ENCODE results near the gene STIL.

DNA sequence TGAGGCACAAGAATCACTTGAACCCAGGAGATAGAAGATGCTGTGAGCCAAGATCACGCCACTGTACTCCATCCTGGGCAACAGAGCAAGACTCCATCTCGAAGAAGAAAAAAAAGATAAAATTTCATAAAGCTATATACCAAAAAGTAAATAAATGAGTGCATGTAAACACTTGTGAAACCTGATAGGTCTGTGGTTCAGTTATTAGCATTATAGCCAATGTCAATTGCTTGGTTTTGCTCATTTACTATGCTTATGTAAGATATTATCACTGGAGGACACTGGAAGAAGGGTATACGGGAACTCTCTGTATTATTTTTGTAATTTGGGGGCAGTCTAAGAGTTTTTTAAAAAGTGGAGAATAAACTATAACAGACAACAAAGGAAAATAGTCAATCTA, 64.2 kb downstream of the STIL start:
- no peak for TF ChIP-seq EZH2 (IDR thresholded peaks at IDR 0.05; ENCODE audit: borderline replicate concordance, low read length)
- TF ChIP-seq, protein P1, sequence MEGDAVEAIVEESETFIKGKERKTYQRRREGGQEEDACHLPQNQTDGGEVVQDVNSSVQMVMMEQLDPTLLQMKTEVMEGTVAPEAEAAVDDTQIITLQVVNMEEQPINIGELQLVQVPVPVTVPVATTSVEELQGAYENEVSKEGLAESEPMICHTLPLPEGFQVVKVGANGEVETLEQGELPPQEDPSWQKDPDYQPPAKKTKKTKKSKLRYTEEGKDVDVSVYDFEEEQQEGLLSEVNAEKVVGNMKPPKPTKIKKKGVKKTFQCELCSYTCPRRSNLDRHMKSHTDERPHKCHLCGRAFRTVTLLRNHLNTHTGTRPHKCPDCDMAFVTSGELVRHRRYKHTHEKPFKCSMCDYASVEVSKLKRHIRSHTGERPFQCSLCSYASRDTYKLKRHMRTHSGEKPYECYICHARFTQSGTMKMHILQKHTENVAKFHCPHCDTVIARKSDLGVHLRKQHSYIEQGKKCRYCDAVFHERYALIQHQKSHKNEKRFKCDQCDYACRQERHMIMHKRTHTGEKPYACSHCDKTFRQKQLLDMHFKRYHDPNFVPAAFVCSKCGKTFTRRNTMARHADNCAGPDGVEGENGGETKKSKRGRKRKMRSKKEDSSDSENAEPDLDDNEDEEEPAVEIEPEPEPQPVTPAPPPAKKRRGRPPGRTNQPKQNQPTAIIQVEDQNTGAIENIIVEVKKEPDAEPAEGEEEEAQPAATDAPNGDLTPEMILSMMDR (IDR thresholded peaks at IDR 0.05; ENCODE audit: low read length) = no peak

All from OCI-LY1 (cell line).